K562 (cell line): Measurements from ENCODE around the gene DDX23. TPM values are rescaled to one million over a fixed set of nuclear protein-coding genes. Genes with fewer than 3 reads are reported as not detected.

Source experiments
- ATAC-seq: fragments of 200-7000 bp; cut with Tn5 transposase; 3 replicates; pipeline ENCODE4 v1.9.1; 2020; ENCODE audit warnings: moderate library complexity
- BruUV-seq: library from RNA; stranded (reverse); fragments of 400-500 nt; replicated peaks from 2 replicates; lab custom pipeline; 2021; lab: Mats Ljungman, UMichigan
- CTCF ChIA-PET: fragments of 300-600 bp; formaldehyde crosslinking; extraction: SDS; loops from one replicate; lab custom pipeline; 2021; ENCODE audit warnings: low intra/inter-chr PET ratio; lab: Yijun Ruan, JAX
- POLR2A ChIA-PET: fragments of 300-600, 350-650 bp; sonication (Branson Sonifier 250); formaldehyde crosslinking; extraction: SDS; loops from one replicate; lab custom pipeline; 2021; ENCODE audit warnings: antibody characterized with exemption, inconsistent platforms; lab: Yijun Ruan, JAX
- DNase-seq, 4 experiments: peaks; one replicate each; pipeline versions ENCODE4 v3.0.0 to v3.0.0-alpha.2; 2011 to 2018; ENCODE audit warnings: low spot score in 3 of 4, mixed read lengths in 3 of 4; ENCODE audit errors: extremely low read depth in 1 of 4
- FAIRE-seq: peaks from 2 replicates; lab custom pipeline; 2011; peaks lifted over from hg19 to GRCh38; lab: Jason Lieb, UNC
- H2AFZ ChIP-seq: 2 replicates; pipeline ENCODE4 v1.6.0; 2011; ENCODE audit warnings: low read depth, low read length, control low read depth, inconsistent platforms
- H3K27ac ChIP-seq: fragments of 200-600 bp; 3 replicates; pipeline ENCODE4 v1.8.0; 2011; ENCODE audit warnings: low read depth, mild to moderate bottlenecking, control low read depth, inconsistent platforms, low read length, moderate library complexity, mixed read lengths; ENCODE audit errors: extremely low read depth
- H3K27me3 ChIP-seq, 2 experiments: fragments of 300-600 bp in 1 of 2; 2 replicates in 1 of 2; 3 replicates in 1 of 2; pipeline versions ENCODE4 v1.6.0 to v1.8.0; 2011; ENCODE audit warnings: inconsistent platforms in 2 of 2, low read length in 2 of 2, mild to moderate bottlenecking in 1 of 2, mixed read lengths in 1 of 2, moderate library complexity in 1 of 2; ENCODE audit not compliant: control insufficient read depth in 2 of 2, insufficient read depth in 2 of 2
- H3K36me3 ChIP-seq: fragments of 300-600 bp; 3 replicates; pipeline ENCODE4 v1.8.0; 2011; ENCODE audit warnings: mild to moderate bottlenecking, low read length, inconsistent platforms; ENCODE audit not compliant: control insufficient read depth, insufficient read depth
- H3K4me1 ChIP-seq, 2 experiments: fragments of 200-600 bp in 1 of 2; replicated peaks in 1 of 2; 2 replicates in 1 of 2; 3 replicates in 1 of 2; pipeline versions ENCODE4 v1.5.1 to v1.8.0; 2011; ENCODE audit warnings: inconsistent platforms in 2 of 2, low read length in 2 of 2, mild to moderate bottlenecking in 1 of 2, mixed read lengths in 1 of 2, moderate library complexity in 1 of 2; ENCODE audit not compliant: control insufficient read depth in 2 of 2, insufficient read depth in 2 of 2
- H3K4me2 ChIP-seq: 2 replicates; pipeline ENCODE4 v1.6.1; 2011; ENCODE audit warnings: low read length, control low read depth, inconsistent platforms, mixed read lengths; ENCODE audit not compliant: insufficient read depth
- H3K4me3 ChIP-seq: fragments of 200-600 bp; sonication (generic), shearing (Covaris generic); 2 replicates; pipeline ENCODE4 v1.5.1; 2016; ENCODE audit warnings: control low read depth, inconsistent platforms
- H3K79me2 ChIP-seq: fragments of 200-600 bp; 3 replicates; pipeline ENCODE4 v1.8.0; 2011; ENCODE audit warnings: low read length, inconsistent platforms; ENCODE audit not compliant: control insufficient read depth, insufficient read depth
- H3K9ac ChIP-seq, 2 experiments: 2 replicates each; pipeline versions ENCODE4 v1.6.0 to v1.6.1; 2011; ENCODE audit warnings: low read depth in 2 of 2, low read length in 2 of 2, control low read depth in 1 of 2, inconsistent platforms in 1 of 2, mild to moderate bottlenecking in 1 of 2, mixed read lengths in 1 of 2; ENCODE audit not compliant: insufficient read depth in 1 of 2
- H3K9me1 ChIP-seq: one replicate; pipeline ENCODE4 v1.6.0; 2011; ENCODE audit warnings: inconsistent platforms, mild to moderate bottlenecking, low read length, moderate library complexity; ENCODE audit not compliant: control insufficient read depth, insufficient read depth
- H3K9me3 ChIP-seq: replicated peaks from 2 replicates; pipeline ENCODE4 v1.5.1; 2011; ENCODE audit warnings: low read depth, low read length, inconsistent platforms; ENCODE audit not compliant: control insufficient read depth, insufficient read depth
- H4K20me1 ChIP-seq: replicated peaks from 2 replicates; pipeline ENCODE4 v1.6.1; 2011; ENCODE audit warnings: low read length, inconsistent platforms, mixed read lengths; ENCODE audit not compliant: control insufficient read depth, insufficient read depth
- UBTF ChIP-seq, 2 experiments: IDR thresholded peaks; 2 replicates each; pipeline ENCODE4 v1.6.1; 2012; ENCODE audit warnings: improper control_type of control experiment in 2 of 2, low read depth in 2 of 2, low read length in 2 of 2, borderline replicate concordance in 1 of 2
- WGBS: fragments of 100-300 bp; shearing (Covaris generic); methylation state at CpG from one replicate; pipeline ENCODE4 v1.1.6; 2016; ENCODE audit warnings: low coverage, mixed read lengths; ENCODE audit not compliant: insufficient coverage; ENCODE audit errors: missing lambda C conversion rate; 5-methylcytosine and 5-hydroxymethylcytosine counted together
- in situ Hi-C: fragments of 300-500 bp; cut with MboI; formaldehyde crosslinking; loops from 4 replicates; pipeline ENCODE4 v1.15.0; 2018; ENCODE audit warnings: inconsistent platforms, mixed read lengths
- intact Hi-C: fragments of 100-400 bp; cut with micrococcal nuclease; formaldehyde crosslinking; loops from 2 replicates; pipeline ENCODE4 v1.14.2; 2022
- polyA plus RNA-seq, 8 experiments: library from polyadenylated mRNA; depleted of rRNA in 4 of 8; stranded (reverse) in 5 of 8; unstranded in 3 of 8; fragments of >200 nt; fragmentation: Nextera tagmentation in 2 of 8; fragmentation: Illumina TruSeq in 1 of 8; extraction: Ambion mirVana in 2 of 8; extraction: Trizol in 1 of 8; gene quantifications; 2 replicates each; pipeline versions ENCODE4 v1.2.1 to v1.2.3, GENCODE V29; 2011 to 2014; ENCODE audit warnings: inconsistent platforms in 1 of 8, missing spikeins in 1 of 8
- total RNA-seq, 7 experiments: library from RNA; depleted of rRNA in 6 of 7; stranded (reverse); fragments of >200 nt in 6 of 7; fragmentation: Illumina TruSeq in 2 of 7; extraction: Trizol in 2 of 7; gene quantifications; 2 replicates each; pipeline versions ENCODE4 v1.2.1 to v1.2.3, GENCODE V29; 2011 to 2021; ENCODE audit warnings: low replicate concordance in 1 of 7
- TF ChIP-seq, protein P1 (sequence below), 2 experiments: fragments of 450-650 bp; formaldehyde crosslinking in 1 of 2; IDR thresholded peaks; 2 replicates each; pipeline versions ENCODE4 v1.4.0 to v1.6.1; 2014 to 2020; ENCODE audit warnings: mild to moderate bottlenecking in 2 of 2, borderline replicate concordance in 1 of 2, low read depth in 1 of 2

Gene DDX23
- total and polyA plus RNA-seq, 9 of the 15 experiments (the other 6 are each of a cell fraction or from before 2014, with no cell fraction given): 32.4 to 138 (median 104) TPM

- 0 out of 4 replicates have a peak, but pooled peaks of 1 of the 2 experiments have one; percentile 30 for TF ChIP-seq UBTF (IDR thresholded peaks at IDR 0.05; ENCODE audit: borderline replicate concordance in 1 of 2, low read depth in 2 of 2, low read length in 2 of 2)
Measured at GRCh38 chr12:48788854-48789775, 62.8 kb downstream of the DDX23 start, which contains the start of gene ADCY6 (continued).

DNA sequence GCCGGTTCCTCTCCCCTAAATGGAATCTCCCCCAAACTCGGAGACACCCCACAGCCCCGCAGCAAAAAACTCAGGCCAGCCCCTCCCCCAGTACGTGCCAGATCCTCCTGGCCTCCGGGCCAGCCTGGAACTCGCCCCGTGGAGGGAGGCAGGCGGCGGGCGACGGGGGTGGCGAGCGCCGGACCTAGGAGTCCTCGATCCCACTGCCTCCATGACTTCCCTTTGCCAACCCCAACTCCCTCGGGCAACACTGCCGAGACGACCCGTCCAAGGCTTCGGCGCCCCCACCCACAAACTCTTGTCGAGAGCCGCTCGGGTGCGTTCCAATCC is 63.5 kb downstream of the DDX23 start:
- ChIA-PET CTCF (no interaction called here), POLR2A (no interaction called here)
- in situ Hi-C loops (loop anchor here (25.0 kb wide), 1 partner anchor 251 kb away; the partner anchor contains the start of gene OR8S1), intact Hi-C loops (no loop called here)
- no peaks in the 10 kb centered on the region for H3K79me2 ChIP-seq
- no peak overlapping the region for H3K27ac ChIP-seq
- H3K27me3 ChIP-seq: peaks cover 12 to 33% of the 10 kb centered on the region in 2 experiments; a peak in 4 of 5 replicates
- no peak overlapping the region for H2AFZ ChIP-seq
- no peak overlapping the region for H3K4me3 ChIP-seq
- ATAC-seq (no peak), DNase-seq (no peak), FAIRE-seq (no peak)
- H3K9ac ChIP-seq: peak overlapping the region in 1 of 2 experiments; percentile 52; a peak in 1 of 4 replicates
- 0 out of 2 replicates have a peak, but pooled peaks cover 3% of the 10 kb centered on the region for H4K20me1 ChIP-seq
- H3K4me1 ChIP-seq: peaks cover 0 to 11% of the 10 kb centered on the region in 2 experiments; a peak in 2 of 5 replicates
- 7% methylated on average over 16 of the region's 25 CpGs for WGBS
- TF ChIP-seq, protein P1, sequence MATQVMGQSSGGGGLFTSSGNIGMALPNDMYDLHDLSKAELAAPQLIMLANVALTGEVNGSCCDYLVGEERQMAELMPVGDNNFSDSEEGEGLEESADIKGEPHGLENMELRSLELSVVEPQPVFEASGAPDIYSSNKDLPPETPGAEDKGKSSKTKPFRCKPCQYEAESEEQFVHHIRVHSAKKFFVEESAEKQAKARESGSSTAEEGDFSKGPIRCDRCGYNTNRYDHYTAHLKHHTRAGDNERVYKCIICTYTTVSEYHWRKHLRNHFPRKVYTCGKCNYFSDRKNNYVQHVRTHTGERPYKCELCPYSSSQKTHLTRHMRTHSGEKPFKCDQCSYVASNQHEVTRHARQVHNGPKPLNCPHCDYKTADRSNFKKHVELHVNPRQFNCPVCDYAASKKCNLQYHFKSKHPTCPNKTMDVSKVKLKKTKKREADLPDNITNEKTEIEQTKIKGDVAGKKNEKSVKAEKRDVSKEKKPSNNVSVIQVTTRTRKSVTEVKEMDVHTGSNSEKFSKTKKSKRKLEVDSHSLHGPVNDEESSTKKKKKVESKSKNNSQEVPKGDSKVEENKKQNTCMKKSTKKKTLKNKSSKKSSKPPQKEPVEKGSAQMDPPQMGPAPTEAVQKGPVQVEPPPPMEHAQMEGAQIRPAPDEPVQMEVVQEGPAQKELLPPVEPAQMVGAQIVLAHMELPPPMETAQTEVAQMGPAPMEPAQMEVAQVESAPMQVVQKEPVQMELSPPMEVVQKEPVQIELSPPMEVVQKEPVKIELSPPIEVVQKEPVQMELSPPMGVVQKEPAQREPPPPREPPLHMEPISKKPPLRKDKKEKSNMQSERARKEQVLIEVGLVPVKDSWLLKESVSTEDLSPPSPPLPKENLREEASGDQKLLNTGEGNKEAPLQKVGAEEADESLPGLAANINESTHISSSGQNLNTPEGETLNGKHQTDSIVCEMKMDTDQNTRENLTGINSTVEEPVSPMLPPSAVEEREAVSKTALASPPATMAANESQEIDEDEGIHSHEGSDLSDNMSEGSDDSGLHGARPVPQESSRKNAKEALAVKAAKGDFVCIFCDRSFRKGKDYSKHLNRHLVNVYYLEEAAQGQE (IDR thresholded peaks at IDR 0.05; ENCODE audit: borderline replicate concordance): no peak
- TF ChIP-seq, protein P1 (CRISPR knock-in tag; IDR thresholded peaks at IDR 0.05; ENCODE audit: low read depth): no peak
- H3K9me1 ChIP-seq: no peaks in the 10 kb centered on the region
- H3K36me3 ChIP-seq: no peaks in the 10 kb centered on the region
- H3K4me2 ChIP-seq: no peak overlapping the region
- no peaks in the 10 kb centered on the region for H3K9me3 ChIP-seq
- no TSS peak for BruUV-seq
